GM12865 (cell line): Measurements from ENCODE around the gene TMEM132C.

ENCODE experiments used
- DNase-seq: peaks from one replicate; pipeline ENCODE4 v3.0.0; 2010; ENCODE audit warnings: low read depth
- H3K4me3 ChIP-seq: 2 replicates; pipeline ENCODE4 v1.5.1; 2011; ENCODE audit warnings: mild to moderate bottlenecking, low read depth, low read length, control low read depth
- TF ChIP-seq, protein P1 (sequence below): IDR thresholded peaks from 2 replicates; pipeline ENCODE4 v1.5.1; 2011; ENCODE audit warnings: low read length, control low read depth, low read depth, inconsistent platforms; ENCODE audit not compliant: insufficient read depth; ENCODE audit errors: missing control alignments

The TMEM132C gene

DNA sequence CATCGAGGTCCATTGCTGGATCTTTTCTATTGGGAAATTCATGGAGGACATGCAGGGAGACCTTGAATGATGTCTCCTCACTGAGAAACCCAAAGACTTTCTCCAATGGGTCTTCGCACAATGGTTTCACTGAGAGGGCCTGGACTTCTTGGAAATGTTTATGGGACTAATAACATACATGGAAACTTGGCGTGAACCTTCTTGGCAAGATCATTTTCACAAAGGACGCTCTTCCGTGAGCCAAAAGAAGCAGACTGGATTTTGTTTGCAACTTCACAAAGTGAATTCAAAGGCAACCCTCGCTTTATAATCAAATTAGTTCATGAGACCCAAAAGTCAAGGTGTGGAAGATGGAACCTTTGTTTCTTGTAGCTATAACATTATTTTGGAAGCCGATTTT is 154.4 kb downstream of the TMEM132C start:
- TF ChIP-seq, protein P1, sequence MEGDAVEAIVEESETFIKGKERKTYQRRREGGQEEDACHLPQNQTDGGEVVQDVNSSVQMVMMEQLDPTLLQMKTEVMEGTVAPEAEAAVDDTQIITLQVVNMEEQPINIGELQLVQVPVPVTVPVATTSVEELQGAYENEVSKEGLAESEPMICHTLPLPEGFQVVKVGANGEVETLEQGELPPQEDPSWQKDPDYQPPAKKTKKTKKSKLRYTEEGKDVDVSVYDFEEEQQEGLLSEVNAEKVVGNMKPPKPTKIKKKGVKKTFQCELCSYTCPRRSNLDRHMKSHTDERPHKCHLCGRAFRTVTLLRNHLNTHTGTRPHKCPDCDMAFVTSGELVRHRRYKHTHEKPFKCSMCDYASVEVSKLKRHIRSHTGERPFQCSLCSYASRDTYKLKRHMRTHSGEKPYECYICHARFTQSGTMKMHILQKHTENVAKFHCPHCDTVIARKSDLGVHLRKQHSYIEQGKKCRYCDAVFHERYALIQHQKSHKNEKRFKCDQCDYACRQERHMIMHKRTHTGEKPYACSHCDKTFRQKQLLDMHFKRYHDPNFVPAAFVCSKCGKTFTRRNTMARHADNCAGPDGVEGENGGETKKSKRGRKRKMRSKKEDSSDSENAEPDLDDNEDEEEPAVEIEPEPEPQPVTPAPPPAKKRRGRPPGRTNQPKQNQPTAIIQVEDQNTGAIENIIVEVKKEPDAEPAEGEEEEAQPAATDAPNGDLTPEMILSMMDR: no peak
- H3K4me3 ChIP-seq: no peak overlapping the region
- no peak for DNase-seq

DNA sequence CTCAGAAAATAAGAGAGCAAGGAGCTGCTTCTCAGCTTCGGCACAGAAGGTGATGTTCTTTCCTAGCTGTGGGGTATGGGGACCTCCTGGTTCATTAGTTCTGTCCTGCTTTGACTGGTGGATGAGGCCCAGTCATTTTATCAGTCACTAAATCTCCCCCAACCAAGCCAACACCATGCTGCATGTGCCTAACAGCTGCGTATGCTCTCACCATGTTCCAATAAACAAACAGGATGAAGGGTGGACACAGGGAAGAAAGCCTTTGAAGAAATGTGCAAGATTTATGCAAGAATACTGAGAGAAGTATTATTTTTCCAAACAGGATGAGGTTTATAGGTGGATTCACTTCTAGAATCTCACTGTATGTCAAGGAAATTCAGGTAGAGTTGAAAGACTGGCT is 156.2 kb downstream of the TMEM132C start:
- no peak for DNase-seq
- TF ChIP-seq, protein P1: no peak
- H3K4me3 ChIP-seq: no peak overlapping the region

DNA sequence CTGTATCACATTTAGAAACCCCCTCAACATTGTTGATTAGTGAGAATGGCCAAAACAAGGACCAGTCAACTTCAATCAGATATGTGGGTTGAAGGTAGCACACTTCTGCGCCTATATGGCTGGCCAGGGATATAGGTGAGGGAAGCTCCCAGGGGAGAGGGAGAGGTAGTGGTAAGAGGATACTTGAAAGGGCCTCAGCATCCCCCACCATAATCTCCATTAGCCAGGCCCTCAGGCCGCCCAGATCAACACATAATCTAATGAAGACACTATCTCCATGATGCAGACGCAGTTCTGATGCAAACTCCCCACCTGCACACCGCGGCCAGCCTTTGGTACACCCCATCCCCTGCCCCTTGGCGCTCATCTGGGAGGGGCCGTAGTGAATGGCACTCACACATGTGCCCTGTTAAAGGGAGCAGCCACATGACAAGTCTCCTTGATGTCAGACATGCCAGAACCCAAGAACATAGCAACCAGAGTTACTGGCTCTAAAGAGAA is 158.0 kb downstream of the TMEM132C start:
- no peak overlapping the region for H3K4me3 ChIP-seq
- TF ChIP-seq, protein P1: no peak

DNA sequence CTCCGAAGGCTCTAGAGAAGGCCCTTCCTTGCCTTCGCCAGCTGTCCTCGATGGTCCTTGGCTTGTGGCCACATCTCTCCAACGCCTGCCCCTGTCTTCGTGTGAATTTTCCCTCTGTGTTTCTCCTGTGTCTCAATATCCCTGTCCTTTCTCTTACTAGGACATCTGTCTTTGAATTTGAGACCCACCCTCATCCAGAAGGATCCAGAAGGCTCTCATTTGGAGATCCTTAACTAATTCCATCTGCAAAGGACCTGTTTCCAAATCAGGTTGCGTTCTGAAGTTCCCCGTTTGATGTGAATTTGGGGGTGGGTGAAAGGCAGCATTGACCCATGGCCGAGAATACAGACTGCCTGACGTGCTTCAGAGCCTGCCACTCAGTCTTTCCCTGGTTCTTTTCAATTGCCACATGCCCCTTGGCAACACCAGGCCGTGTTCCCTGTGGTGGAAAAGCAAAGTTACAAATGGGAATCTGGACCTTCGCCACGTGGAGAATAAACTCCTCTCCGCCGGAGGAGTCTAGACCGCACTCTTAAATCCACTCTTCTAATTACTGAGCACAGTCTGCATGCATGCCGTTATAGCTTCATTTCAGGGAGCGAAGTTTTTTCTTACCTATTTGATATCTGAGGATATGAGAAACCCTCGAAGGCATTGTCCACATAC is 158.8 kb downstream of the TMEM132C start:
- H3K4me3 ChIP-seq: no peak overlapping the region
- no peak for DNase-seq
- TF ChIP-seq, protein P1: no peak

More for the DNA sequence above, 158.0 kb downstream of the TMEM132C start:
- DNase-seq: no peak

DNA sequence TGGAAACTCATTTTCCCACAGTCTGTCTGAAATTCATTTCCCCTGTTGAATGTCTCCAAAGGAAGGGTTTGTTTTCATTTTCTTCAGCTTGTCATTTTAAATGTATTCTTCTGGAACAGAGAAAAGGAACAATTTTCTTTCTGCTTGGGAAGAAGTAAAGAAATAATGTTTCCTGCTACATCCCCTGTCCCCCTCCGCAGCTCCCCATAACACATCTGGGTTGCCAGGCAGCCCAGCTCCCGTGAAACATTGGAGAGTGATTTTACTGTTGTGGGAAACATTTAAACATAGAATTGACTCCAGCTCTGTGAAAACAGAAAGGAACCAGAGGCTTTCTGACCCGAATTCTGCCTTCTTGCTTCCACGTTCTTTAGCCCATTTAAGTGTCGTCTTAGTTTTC is 159.5 kb downstream of the TMEM132C start:
- TF ChIP-seq, protein P1: no peak
- no peak for DNase-seq
- no peak overlapping the region for H3K4me3 ChIP-seq

DNA sequence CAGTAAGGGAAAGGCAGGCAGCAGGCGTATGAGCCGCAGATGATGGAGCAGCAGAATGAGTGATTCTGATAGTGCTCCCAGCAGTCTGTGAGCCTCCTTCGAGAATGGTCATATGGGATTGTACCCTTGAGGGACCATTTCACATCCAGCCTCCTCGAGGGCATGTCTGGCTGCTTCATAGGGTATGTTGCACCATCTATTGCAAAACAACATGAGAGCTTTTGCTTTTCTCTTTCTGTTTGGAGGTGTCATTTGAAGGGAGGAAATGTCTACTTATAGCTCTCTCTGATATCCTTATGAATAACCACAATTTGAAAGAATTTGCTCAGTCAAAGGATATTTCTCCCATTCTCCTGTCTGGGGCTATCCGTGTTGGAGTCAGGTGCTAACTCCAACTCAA is 172.8 kb downstream of the TMEM132C start:
- H3K4me3 ChIP-seq: no peak overlapping the region
- TF ChIP-seq, protein P1: no peak
- DNase-seq: no peak

DNA sequence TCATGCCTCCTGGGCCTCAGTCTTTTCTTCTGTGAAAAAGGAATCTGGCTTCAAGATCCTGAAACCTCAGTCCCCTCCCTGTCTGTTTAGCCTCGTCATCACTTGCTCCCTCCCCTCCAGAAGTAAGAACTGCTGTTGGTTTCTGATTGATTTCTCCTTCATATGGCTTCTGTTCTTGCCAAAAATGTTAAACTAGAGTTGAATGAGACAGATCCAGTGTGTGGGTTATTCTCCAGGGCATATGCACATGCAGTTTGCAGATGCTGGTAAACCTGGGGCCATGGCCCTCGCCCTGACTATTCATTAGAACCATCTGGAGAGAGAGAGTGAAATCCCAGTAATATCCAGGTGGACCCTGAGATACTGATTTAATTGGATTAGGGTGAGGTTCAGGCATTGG is 175.1 kb downstream of the TMEM132C start:
- no peak overlapping the region for H3K4me3 ChIP-seq
- no peak for DNase-seq
- TF ChIP-seq, protein P1: no peak
